ENCODE measurements around the gene PFDN1. TPM values are rescaled to one million over a fixed set of nuclear protein-coding genes. Genes with fewer than 3 reads are reported as not detected.

PFDN1 gene
- total RNA-seq, 1 donor from 2014 or later = 57.9 TPM

DNA sequence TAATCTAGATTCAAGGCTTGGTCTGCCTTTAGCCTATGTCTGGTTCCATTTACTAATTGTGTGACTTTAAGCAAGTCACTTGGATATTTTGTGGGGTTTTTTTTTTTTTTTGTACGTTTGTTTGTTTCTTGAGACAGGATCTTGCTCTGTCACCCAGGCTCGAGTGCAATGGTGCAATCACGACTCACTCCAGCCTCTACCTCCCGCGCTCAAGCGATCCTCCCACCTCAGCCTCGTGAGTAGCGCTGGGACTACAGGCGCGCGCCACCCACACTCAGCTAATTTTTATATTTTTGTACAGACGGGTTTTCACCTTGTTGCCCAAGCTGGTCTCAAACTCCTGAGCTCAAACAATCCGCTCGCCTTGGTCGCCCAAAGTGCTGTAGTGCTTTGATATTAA, 1.1 kb upstream of the PFDN1 start:
- H3K9me3 Mint-ChIP-seq = no peaks in the 10 kb centered on the region
- no peak overlapping the region for H3K27ac Mint-ChIP-seq
- H3K4me1 Mint-ChIP-seq (ENCODE audit: unreplicated experiment) = peaks cover 7% of the 10 kb centered on the region
- no peaks in the 10 kb centered on the region for H3K36me3 Mint-ChIP-seq
- DNase-seq (ENCODE audit: extremely low spot score, unreplicated experiment) = no peak
- peaks cover 11% of the 10 kb centered on the region for H3K27me3 Mint-ChIP-seq
- TF ChIP-seq, protein P1, sequence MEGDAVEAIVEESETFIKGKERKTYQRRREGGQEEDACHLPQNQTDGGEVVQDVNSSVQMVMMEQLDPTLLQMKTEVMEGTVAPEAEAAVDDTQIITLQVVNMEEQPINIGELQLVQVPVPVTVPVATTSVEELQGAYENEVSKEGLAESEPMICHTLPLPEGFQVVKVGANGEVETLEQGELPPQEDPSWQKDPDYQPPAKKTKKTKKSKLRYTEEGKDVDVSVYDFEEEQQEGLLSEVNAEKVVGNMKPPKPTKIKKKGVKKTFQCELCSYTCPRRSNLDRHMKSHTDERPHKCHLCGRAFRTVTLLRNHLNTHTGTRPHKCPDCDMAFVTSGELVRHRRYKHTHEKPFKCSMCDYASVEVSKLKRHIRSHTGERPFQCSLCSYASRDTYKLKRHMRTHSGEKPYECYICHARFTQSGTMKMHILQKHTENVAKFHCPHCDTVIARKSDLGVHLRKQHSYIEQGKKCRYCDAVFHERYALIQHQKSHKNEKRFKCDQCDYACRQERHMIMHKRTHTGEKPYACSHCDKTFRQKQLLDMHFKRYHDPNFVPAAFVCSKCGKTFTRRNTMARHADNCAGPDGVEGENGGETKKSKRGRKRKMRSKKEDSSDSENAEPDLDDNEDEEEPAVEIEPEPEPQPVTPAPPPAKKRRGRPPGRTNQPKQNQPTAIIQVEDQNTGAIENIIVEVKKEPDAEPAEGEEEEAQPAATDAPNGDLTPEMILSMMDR (conservative IDR thresholded peaks at IDR 0.05) = no peak
- no peak overlapping the region for H3K4me3 Mint-ChIP-seq

DNA sequence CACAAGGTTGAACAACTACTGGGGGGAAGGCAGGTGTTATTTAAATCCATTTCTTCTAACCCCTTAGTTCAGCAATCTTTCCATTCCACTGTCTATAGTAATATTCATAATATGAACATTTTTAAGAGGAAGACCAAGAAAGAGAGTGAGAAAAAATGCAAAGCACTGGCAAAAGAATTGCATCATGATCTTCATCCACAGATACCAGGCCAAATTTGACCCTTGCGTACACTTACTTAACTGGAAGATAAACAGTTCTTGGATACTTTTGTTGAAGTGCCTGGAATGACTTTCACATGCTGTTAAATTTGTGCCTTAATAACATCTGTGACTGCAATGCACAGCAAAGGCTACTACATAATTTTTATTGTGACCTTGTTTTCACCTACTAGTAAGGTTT, 1.8 kb downstream of the PFDN1 start:
- TF ChIP-seq, protein P1 (conservative IDR thresholded peaks at IDR 0.05) = no peak

DNA sequence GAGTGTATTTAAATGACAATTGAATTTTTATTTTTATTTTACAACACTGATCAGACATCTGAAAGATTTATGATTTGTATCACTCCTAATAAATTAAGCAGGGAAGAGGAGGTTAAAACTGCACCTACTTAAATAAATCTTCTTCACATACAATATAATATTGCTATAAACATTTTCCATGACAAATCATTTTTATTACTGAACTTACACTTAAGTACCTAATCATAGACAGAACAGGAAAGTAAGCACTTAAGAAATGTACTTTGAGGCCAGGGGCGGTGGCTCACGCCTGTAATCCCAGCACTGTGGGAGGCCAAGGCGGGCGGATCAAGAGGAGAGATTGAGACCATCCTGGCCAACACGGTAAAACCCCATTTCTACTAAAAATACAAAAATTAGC, 3.8 kb downstream of the PFDN1 start:
- peaks cover 4% of the 10 kb centered on the region for H3K36me3 Mint-ChIP-seq
- TF ChIP-seq, protein P1 (conservative IDR thresholded peaks at IDR 0.05) = no peak
- no peaks in the 10 kb centered on the region for H3K27me3 Mint-ChIP-seq
- no peaks in the 10 kb centered on the region for H3K9me3 Mint-ChIP-seq
- H3K4me1 Mint-ChIP-seq (ENCODE audit: unreplicated experiment) = peaks cover 26% of the 10 kb centered on the region
- no peak overlapping the region for H3K27ac Mint-ChIP-seq
- DNase-seq (ENCODE audit: extremely low spot score, unreplicated experiment) = no peak
- H3K4me3 Mint-ChIP-seq = no peak overlapping the region

More for the DNA sequence above, 1.8 kb downstream of the PFDN1 start:
- peaks cover 19% of the 10 kb centered on the region for H3K4me1 Mint-ChIP-seq (ENCODE audit: unreplicated experiment)
- peaks cover 4% of the 10 kb centered on the region for H3K27me3 Mint-ChIP-seq
- no peaks in the 10 kb centered on the region for H3K36me3 Mint-ChIP-seq
- no peaks in the 10 kb centered on the region for H3K9me3 Mint-ChIP-seq
- H3K4me3 Mint-ChIP-seq = peak overlapping the region; percentile 98
- H3K27ac Mint-ChIP-seq = no peak overlapping the region
- DNase-seq (ENCODE audit: extremely low spot score, unreplicated experiment) = no peak

DNA sequence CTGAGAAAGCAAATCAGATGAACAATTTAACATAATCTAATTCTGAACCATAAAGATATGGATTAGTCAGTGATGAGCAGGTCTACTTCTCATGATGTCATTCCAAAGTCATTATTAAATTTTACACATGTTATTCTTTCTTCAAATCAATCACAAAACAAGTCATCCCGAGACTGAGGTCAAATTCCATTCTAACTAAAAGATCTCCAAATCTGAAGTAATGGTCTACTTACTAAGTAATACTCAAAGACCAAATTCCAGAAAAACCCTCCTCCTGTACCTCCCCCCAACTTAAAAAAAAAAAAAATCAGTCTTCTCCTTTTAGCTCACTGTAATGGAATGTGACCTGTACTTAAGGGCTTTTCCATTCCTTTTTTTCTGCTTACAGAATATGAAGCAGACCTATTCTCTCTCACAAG, 4.7 kb downstream of the PFDN1 start:
- TF ChIP-seq, protein P1 (conservative IDR thresholded peaks at IDR 0.05) = no peak
- H3K4me3 Mint-ChIP-seq = no peak overlapping the region
- DNase-seq (ENCODE audit: extremely low spot score, unreplicated experiment) = no peak
- no peaks in the 10 kb centered on the region for H3K9me3 Mint-ChIP-seq
- H3K27ac Mint-ChIP-seq = no peak overlapping the region
- peaks cover 4% of the 10 kb centered on the region for H3K36me3 Mint-ChIP-seq
- H3K27me3 Mint-ChIP-seq = no peaks in the 10 kb centered on the region
- H3K4me1 Mint-ChIP-seq (ENCODE audit: unreplicated experiment) = peaks cover 31% of the 10 kb centered on the region

DNA sequence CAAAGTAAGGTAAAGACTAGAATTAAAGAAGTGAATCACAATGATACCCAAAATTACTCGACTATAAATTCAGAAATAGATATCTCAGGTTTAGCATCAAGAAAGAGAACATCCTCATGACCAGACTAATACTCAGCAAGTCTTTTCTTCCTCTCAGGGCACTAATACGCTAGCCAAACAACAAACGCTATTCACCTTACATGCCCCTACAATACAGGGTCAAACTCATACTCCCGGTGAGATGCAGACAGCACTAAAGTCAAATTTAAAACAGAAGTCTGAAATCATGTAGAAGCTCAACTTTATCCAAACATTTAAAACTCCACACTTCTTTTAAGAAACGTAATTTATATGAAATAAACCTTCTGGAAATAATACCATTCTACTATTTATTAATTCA, 5.6 kb downstream of the PFDN1 start:
- H3K36me3 Mint-ChIP-seq = peaks cover 4% of the 10 kb centered on the region
- TF ChIP-seq, protein P1 (conservative IDR thresholded peaks at IDR 0.05) = no peak

DNA sequence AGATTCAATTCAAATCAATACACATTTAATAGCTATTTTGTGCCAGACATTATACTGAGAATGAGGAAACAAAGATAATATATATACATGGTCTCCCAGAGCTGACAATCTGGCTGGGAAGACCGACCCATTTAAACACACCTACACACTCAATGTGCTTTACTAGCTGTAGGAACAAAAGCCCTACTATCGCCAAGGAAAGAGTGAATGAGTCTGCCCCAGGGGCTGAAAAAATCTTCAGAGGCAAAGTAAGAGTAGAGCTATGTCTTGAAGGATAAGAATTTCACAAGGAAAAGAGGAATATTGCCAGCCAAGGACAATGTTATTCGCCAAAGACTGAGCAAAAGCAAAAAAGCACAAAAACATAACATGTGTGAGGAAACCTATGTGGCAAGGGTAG, 6.6 kb downstream of the PFDN1 start:
- TF ChIP-seq, protein P1 (conservative IDR thresholded peaks at IDR 0.05) = no peak
- H3K27me3 Mint-ChIP-seq = no peaks in the 10 kb centered on the region
- no peaks in the 10 kb centered on the region for H3K9me3 Mint-ChIP-seq
- H3K36me3 Mint-ChIP-seq = peaks cover 7% of the 10 kb centered on the region
- no peak overlapping the region for H3K27ac Mint-ChIP-seq
- H3K4me1 Mint-ChIP-seq (ENCODE audit: unreplicated experiment) = peaks cover 28% of the 10 kb centered on the region
- no peak overlapping the region for H3K4me3 Mint-ChIP-seq
- DNase-seq (ENCODE audit: extremely low spot score, unreplicated experiment) = no peak

More for the DNA sequence above, 5.6 kb downstream of the PFDN1 start:
- no peaks in the 10 kb centered on the region for H3K27me3 Mint-ChIP-seq
- H3K27ac Mint-ChIP-seq = no peak overlapping the region
- DNase-seq (ENCODE audit: extremely low spot score, unreplicated experiment) = no peak
- H3K9me3 Mint-ChIP-seq = no peaks in the 10 kb centered on the region
- peaks cover 35% of the 10 kb centered on the region for H3K4me1 Mint-ChIP-seq (ENCODE audit: unreplicated experiment)
- no peak overlapping the region for H3K4me3 Mint-ChIP-seq
